NCI-H2227 treated with DMSO at 0.1 percent for 48 hours (cell line): ENCODE data around the gene MRAS.
"Not testable (repeated sequence)": the region's sequence is repeated elsewhere in the genome, so short reads cannot be mapped to it uniquely, and the experiment has no call there.

Source experiments
- DNase-seq: peaks from one replicate; lab custom pipeline; 2025; lab: John Stamatoyannopoulos, UW

The MRAS gene

DNA sequence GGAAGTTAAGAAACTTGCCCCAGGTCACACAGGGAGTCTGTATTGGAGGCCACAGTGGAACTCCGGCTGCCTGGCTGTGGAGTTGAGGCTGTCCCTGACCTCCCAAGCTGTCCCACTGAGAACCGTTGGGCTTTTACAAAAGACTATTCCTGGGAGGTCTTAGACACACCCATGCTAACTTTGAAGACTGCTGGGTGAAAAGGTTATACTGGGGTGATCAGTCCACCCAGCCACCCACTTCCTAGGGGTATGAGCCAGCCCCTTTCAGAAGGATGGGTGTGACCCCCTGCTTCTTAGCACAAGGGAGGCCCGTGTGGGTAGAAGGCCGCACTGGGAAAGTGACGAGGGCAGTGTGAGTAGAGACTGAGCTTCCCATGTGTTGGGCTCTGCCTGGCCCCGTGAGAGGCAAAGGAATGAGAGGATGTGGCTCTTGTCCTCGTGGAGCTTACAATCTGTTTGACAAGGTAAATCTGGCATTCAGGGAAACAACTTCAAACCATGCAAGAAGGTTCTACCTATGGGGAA, 19.0 kb downstream of the MRAS start:
- no peak for DNase-seq

DNA sequence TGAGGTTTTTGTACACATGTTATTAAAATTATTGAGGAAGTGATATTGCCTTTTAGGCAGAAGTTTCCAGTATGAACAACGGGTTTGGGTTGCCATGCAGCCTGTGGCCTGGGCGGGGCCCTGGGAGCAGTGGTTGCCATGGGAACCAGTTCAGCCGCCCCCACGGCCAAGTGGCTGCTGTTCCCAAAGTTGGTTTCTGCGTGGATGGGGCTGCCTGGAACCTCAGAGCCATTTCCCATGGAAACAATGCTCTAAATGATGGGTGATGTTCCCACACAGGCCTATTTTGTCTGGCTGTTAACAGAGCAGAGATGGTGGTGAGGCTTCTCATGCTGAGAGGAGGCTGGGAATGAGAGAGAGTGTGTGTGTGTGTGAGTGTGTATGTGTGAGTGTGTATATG, 19.5 kb downstream of the MRAS start:
- DNase-seq = no peak

DNA sequence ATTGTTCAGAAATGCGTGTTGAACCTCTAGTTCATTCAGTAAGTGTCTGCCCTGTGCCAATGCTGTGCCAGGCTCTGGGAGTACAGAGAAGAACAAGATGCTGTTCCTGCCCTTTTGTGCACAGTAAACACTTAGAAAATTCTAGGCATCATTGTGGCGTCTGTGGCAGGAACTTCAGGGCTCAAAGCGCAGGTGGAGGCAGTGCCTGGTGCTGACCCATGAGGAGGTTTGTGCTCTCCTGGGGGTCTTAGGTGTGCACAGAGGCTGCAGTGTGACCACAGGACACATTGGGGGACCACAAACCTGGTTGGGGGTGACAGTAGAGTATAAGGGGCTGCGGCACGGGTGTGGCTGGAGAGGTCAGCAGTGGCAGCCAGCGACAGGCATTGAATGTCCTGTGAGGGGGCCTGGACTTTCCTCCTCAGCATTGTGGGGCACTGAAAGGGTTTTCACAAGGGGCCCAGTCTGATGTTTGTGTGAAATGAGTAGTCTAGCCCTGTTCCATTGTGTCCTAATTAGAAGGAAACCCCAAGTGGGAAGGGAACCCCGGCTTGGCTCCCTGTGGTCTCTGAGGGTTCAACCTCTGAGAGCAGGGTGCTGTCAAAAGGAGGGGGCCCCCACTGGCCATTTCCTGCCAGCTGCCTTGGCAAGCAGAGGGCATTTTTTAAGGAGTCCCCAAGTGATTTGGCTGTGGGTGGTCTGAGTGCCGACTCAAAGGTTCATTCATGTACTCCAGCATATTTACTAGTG, 20.9 kb downstream of the MRAS start:
- no peak for DNase-seq

DNA sequence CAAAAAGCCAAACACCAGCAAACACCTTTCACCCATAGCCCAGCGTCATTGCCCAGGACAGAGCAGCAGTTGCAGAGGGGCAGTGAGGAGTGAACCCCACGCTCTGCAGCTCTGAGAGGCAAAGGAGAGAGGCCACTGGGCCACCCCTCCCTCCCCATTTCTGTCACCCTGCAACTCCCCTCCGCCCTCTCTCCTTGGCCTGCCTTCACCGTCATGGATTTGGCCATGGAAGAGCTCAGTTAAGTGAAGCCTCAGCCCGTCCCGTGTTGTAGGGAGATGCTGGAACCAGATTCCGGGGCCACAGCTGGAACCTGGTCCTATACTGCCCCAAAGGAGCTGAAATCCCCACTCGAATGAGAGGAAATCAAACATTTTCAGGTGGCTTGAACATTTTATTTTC, 21.9 kb downstream of the MRAS start:
- DNase-seq = no peak

DNA sequence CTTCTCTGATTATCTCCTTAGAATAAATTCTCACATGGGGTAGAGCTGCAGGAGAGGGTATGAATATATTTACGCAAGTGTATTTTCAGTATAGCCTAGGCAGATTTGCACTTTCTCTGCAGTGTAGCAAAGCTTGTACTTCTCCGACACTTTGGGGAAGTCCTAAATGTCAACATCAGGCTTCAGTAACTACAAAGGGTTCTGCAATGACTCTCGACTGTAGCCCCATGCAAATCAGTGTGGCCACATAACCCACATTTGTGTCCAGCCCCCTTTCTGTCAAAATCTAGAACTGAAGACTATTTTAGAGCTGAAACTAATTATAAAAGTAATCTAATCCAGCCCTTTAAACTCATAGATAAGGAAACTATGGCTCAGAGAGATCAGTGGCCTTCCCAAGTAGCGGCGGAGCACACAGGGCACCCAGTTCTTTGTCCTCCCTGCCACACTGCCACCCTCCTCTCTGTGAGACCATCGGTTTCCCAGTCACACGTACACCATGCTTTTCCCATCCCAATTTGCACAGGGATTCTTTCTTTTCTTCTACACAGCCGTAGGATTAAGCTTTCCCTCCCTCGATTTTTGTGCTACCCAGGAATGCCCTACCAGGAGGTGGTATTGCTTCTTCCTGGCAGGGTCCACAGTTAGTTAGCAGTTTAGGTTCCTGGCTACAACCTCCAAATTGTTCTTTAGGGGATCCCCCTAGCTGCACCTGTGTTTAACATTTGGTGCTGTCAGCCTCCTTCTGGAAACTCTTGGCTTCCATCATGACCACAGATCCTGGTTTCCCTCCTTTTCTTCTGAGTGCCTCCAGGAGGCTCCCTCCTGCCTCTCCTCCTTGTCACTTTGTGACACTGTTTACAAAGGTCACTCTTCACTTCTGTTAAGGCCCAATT, 22.9 kb downstream of the MRAS start:
- DNase-seq = no peak

DNA sequence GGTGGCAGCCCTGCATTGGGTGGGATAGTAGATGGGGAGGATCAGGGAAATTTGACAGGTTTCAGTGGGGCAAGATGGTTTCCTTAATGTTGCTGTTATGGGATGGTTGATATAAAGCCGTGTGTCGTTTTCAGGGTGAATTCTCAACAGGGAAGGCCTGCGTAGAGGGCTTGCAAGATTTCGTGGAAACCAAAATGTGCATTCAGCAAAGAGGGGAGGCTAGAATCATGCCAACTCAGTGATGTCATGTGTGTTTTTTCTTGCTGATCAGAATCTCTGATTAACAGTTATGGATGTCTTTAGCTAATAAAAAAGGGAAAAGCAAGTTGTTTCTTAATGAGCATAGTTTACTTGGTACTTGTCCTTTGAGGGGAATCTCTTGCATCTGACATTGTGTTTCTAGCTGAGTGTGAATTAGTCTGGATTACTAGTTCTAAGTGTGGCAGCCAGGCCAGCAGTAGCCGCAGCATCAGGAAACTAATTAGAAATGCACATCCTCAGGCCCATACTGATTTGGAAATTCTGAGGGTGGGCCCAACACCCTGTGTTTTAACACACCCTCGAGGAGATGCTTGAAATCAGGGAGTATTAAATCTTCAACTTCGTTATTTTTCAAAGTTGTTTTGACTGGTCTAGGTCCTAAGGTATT, 24.8 kb downstream of the MRAS start:
- no peak for DNase-seq

DNA sequence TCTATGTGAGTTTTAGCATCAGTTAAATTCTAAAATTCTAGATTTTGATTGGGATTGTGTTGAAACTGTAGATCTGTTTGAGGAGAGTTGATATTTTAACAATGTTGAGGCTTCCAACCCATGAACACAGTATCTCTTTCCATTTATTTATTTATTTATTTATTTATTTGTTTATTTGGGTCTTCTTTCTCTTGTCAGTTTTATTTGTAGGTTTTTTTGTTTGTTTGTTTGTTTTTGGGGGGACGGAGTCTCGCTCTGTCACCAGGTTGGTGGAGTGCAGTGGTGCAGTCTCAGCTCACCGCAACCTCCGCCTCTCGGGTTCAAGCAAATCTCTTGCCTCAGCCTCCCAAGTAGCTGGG, 25.3 kb downstream of the MRAS start:
- DNase-seq = no peak

DNA sequence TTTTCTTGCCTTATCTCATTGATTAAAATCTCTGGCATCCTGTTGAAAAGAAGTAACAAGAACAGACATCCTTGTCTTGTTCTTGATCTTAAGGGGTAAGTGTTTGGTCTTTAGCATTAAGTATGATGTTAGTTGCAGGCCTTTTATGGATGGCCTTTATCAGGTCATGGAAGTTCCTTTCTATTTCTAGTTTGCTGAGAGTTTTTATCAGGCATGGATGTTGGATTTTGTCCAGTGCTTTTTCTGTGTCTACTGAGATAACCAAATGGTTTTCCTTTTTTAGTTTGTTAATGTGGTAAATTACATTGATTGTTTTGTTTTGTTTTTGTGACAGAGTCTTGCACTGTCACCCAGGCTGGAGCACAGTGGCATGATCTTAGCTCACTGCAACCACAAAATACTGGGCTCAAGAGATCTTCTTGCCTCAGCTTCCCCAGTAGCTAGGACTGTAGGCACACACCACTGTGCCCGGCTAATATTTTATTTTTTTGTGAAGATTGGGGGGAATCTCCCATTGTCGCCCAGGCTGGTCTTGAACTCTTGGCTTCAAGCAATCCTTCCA, 26.3 kb downstream of the MRAS start:
- no peak for DNase-seq

DNA sequence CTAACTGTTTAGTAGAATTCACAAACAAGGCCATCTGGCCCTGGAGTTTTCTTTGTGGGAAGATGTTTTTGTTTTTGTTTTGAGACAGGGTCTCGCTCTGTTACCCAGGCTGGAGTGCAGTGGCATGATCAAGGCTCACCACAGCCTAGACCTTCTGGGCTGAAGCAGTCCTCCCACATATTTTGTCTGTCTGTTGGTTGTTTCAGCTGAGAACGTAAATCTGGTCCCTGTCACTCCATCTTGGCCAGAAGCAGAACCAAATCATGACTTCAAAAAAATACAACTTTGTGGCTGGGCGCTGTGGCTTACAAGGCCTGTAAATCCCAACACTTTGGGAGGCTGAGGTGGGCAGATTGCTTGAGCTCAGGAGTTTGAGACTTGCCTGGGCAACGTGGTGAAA, 27.1 kb downstream of the MRAS start:
- no peak for DNase-seq

DNA sequence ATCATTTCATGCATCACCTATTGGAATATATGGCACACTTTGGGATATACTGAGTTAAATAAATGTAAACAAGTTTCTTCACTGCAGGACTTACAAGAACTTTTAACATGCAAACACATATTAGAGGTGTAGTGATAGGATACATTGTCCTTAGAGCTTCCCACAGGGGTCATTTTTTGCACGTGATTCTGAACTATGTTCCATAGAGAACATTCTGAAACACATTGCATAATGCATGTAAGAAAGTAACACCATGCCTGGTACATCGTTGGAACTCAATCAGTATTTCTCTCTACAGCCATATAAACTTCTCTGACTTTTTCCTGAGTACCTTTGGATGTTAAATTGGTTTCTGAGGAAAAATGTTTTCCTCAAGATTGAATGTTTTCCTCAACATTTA, 28.3 kb downstream of the MRAS start:
- no peak for DNase-seq

DNA sequence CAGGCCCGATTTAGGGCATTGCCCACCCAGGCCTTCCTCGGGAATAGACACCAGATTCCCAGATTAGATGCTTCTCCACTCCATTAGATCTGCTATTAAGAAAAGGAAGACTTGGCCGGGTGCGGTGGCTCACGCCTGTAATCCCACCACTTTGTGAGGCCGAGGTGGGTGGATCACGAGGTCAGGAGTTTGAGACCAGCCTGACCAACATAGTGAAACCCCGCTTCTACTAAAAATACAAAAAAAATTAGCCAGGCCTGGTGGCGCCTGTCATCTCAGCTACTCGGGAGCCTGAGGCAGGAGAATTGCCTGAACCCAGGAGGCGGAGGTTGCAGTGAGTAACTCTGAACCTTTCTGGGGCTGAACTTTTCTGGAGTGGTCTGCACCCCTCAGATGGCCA, 28.8 kb downstream of the MRAS start:
- not testable (repeated sequence) for DNase-seq

DNA sequence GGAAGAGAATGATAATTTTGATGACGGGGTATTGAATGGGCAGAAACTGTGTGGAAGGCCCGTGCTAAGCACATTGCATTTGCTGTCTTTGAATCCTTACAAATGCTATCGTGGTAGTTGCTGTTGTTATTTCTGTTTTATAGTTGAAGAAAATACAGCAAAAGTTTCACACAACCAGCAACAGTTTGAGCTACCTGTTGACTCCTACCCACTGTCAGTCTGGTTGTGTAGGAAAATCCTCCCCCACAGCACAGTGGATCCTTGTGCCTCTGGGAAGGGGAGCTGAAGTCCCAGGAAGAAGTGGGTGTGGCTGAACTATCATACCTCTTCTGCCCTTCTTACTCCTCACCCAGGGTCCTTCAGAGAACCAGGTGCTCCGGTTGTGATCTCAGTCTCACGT, 29.4 kb downstream of the MRAS start:
- no peak for DNase-seq

DNA sequence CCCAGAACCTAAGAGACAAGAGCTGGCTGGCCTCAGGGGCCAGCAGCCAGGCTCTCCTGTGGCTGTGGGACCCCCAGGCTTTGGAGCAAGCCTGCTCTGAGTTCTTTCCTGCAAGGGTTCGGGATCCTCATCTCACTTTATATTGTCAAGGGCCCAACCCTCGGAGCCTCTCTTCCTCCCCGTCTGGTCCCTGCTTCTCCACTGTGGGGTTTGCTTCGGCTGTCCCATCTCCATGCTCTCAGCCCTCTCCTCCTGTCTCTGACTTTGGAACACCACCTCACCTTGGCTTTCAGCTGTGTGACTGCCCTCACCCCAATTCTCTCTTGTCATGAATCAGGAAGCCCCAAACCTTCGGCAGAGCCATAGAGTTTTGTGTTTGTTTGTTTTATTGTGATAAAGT, 30.0 kb downstream of the MRAS start:
- no peak for DNase-seq

DNA sequence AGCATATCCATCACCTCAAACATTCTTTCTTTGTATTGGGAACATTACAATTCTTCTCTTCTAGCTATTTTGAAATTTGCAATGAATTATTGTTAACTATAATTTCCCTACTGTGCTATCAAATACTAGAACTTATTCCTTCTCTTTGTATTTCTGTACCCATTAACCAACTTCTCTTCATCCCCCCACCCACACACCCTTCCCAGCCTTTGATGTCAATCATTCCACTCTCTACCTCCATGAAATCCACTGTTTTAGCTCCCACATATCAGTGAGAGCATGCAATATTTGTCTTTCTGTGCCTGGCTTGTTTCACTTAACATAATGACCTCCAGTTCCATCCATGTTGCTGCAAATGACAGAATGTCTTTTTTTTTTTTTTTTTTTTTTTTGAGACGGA, 30.6 kb downstream of the MRAS start:
- DNase-seq = no peak

DNA sequence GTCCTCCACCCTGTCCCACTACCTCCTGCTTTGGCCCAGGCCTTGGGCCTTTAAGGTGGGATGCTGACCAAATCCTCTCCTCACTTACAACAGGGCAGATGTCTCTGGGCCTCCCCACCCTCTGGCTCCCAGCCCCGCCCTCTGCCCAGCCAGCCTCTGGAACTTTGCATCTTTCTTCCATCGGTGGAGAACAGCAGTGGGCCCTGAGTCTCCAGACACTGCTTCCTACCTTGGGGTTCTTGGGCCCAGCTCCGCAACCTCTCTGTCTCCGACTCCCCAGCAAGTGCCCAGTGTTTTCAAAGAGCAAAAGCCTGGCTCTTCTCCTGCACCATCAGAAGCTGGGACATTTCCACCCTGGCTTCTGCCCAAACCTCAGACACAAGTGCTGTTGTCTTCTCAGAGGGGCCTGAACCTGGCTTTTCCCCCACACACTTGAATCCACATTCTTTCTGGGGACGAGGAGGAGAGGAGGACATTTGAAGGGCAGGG, 33.1 kb downstream of the MRAS start:
- DNase-seq = no peak

DNA sequence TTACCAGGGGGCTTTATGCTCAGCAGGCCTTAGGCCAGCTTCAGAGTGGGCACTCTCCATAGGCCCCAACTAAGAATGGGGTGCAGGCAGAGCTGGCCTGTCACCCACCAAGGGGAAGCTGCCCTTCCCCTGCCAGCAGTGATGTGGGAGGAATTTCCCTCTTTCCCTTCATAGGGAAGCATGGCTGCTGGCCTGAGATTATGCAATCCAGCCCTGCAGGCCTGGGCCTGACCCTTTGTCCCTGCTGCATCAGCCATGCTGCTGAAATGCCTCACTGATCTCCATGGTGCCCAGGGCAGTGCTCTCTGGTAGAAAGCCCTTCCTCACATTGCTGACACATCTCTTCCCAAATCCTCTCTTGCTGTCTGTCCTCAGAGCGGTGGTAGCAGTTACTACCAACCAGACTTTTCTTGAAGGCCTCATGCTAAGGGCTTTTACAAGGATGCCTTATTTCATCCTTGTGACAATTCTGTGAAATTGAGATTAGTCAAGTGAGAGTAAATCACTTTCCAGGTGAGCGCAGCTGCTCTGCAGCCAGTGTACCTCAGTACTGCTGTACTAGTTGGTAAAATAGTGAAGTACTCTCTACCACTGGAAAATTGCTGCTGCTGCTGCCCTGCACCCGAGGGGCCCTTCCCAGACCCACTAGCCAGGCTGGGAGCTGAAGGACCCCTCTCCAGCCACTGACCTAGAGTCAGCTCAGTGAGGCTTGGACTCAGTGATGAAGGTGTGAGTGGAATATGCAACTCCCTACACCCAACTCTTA, 33.8 kb downstream of the MRAS start:
- no peak for DNase-seq

DNA sequence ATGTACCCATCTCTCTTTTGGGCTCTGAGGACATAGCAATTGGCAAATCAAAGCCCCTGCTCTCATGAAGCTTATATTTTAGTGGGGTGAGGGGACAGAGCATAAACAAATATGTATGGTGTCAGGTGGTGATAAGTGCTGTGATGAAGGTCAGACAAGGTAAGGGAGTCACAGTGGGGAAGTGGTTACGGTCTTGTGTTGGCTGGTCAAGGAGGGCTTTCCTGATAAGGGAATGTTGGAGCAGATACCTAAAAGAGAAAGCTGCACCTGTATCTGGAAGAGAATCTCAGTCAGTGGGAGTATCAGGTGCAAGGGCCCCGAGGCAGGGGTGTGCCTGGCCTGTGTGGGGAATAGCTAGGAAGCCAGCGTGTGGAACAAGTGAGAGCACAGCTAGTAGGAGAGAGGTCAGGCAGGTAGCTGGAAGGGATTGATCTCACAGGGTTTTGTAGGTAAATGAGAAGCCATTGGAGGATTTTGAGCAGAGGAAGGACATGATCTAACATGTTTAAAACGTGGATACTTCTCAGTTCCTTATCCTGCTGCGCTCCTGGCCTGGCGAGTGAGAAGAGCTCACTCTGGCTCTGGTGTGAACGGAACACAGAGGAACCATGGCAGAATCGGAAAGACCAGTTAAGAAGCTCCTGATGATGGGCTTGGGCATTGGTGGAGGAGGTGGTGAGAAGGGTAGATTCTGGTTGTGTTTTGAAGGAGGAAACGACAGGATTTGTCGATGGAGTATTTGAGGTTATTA, 35.5 kb downstream of the MRAS start:
- DNase-seq = no peak

DNA sequence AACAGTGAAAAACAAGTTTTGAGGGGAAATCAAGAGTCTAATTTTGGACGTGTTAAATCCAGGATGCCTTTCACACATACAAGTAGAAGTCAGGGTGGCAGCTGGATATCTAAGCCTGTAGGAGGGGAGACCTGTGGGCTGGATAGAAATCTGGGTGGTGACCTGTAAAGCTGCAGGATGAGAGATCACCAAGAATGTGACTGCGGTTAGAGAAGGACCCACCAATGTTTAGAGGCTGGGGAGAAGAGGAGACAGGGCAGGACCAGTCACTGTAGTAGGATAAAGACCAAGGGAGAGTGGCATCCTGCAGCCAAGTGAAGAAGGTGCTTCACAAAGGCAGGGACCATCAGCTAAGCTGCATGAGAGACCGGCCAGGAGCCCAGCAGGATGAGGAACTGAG, 36.2 kb downstream of the MRAS start:
- no peak for DNase-seq

DNA sequence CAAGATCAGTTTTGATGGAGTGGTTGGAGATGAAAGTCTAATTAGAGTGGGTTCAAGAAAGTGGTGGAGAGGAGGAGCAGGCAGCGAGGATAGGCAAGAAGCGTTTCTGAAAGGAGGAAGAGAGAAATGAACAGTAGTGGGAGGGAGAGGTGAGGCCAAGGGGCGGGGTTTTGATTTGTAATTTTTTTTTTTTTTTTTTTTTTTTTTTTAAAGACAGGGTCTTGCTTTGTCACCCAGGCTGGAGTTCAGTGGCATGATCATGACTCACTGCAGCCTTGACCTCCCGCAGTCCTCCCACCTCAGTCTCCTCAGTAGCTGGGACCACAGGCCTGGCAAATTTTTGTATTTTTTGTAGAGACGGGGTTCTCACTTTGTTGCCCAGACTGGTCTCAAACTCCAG, 36.6 kb downstream of the MRAS start:
- DNase-seq = no peak

DNA sequence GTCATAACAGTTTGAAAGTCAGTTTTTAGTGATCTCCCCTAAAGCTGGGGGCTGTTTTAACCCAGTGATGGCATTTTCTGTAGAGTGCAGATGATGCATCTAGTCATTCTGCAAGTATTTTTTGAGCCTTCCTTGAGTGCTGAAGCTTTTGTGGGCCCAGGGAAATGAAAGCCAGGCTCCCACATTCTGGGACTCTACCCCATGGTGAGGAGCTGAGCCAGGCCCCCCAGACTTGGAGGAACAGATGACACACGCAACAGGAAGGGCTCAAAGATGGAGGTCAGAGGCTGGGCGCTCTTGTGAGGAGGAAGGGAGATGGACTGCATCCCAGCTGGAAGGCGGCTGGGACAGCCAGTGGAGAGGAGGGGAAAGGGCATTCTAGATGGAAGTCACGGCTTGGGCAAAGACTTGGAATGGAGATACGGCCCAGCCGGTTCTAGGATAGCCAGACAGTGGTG, 40.8 kb downstream of the MRAS start:
- no peak for DNase-seq
